Peyer's patch (tissue), 4 donors: ENCODE measurements around the gene CEP83. TPM values are rescaled to one million over a fixed set of nuclear protein-coding genes. Genes with fewer than 3 reads are reported as not detected.

Experiments used
- DNase-seq, 3 donors: peaks; one replicate each; pipeline ENCODE4 v3.0.0-alpha.2; 2017 to 2019
- H3K27ac ChIP-seq, 4 donors: fragments of 200-600 bp; sonication (generic); one replicate each; pipeline ENCODE4 v1.5.1; 2016 to 2019
- H3K27me3 ChIP-seq, 2 donors: fragments of 200-600 bp; sonication (generic); one replicate each; pipeline ENCODE4 v1.5.1; 2019
- H3K36me3 ChIP-seq, 3 donors: fragments of 200-600 bp; sonication (generic); one replicate each; pipeline ENCODE4 v1.5.1; 2016 to 2019
- H3K4me1 ChIP-seq, 4 donors: fragments of 200-600 bp; sonication (generic); one replicate each; pipeline ENCODE4 v1.5.1; 2016 to 2019
- H3K4me3 ChIP-seq, 4 donors: fragments of 200-600 bp; sonication (generic); 1 replicate in 3 of 4; 2 replicates in 1 of 4; pipeline ENCODE4 v1.5.1; 2016 to 2019; ENCODE audit warnings: mild to moderate bottlenecking in 1 of 4
- H3K9me3 ChIP-seq, 4 donors: fragments of 200-600 bp; sonication (generic); one replicate each; pipeline ENCODE4 v1.5.1; 2016 to 2019; ENCODE audit warnings: mild to moderate bottlenecking in 1 of 4
- CTCF ChIP-seq, 6 experiments: fragments of 450-650 bp in 4 of 6; fragments of 200-600 bp in 2 of 6; sonication (generic) in 1 of 6; IDR thresholded peaks; one replicate each; pipeline ENCODE4 v1.5.1; 2017 to 2019; ENCODE audit warnings: antibody characterized with exemption in 6 of 6, mild to moderate bottlenecking in 3 of 6, moderate library complexity in 1 of 6
- POLR2A ChIP-seq, 2 donors: fragments of 450-650 bp; IDR thresholded peaks; one replicate each; pipeline ENCODE4 v1.5.1; 2017; ENCODE audit warnings: antibody characterized with exemption in 2 of 2, mild to moderate bottlenecking in 2 of 2, moderate library complexity in 2 of 2
- total RNA-seq, 4 donors: library from RNA; depleted of rRNA; stranded (reverse); fragments of >200 nt; gene quantifications; one replicate each; pipeline ENCODE4 v1.1.0, GENCODE V29; 2016

The CEP83 gene
- total RNA-seq, 4 donors from 2014 or later = 7.2 to 69.3 (median 17.4) TPM

- peaks cover 0 to 10% (median 0%) of the 10 kb centered on the region in 3 donors for H3K36me3 ChIP-seq
- H3K27me3 ChIP-seq = no peaks in the 10 kb centered on the region
- no peak overlapping the region for H3K27ac ChIP-seq
- H3K9me3 ChIP-seq = peaks cover 0 to 8% (median 3%) of the 10 kb centered on the region in 4 donors
- TF ChIP-seq CTCF (IDR thresholded peaks at IDR 0.05) = no peak
- no peak for TF ChIP-seq POLR2A (IDR thresholded peaks at IDR 0.05)
- no peak overlapping the region for H3K4me3 ChIP-seq
- H3K4me1 ChIP-seq = no peaks in the 10 kb centered on the region
- no peak for DNase-seq
These were observed 73.2 kb downstream of the CEP83 start for GRCh38 chr12:94386422-94386821.

- Histone ChIP-seq H3K27ac (no peak overlapping the region), H3K4me1 (no peaks in the 10 kb centered on the region), H3K4me3 (no peak overlapping the region), H3K36me3 (peaks cover 0 to 10% (median 0%) of the 10 kb centered on the region in 3 donors), H3K9me3 (peaks cover 0 to 8% (median 3%) of the 10 kb centered on the region in 4 donors), H3K27me3 (no peaks in the 10 kb centered on the region)
- TF ChIP-seq CTCF (IDR thresholded peaks at IDR 0.05) = no peak
- no peak for TF ChIP-seq POLR2A (IDR thresholded peaks at IDR 0.05)
- no peak for DNase-seq
These were observed 75.6 kb downstream of the CEP83 start for GRCh38 chr12:94384030-94384429.

- Histone ChIP-seq H3K27ac (no peak overlapping the region), H3K9me3 (peaks cover 0 to 8% (median 3%) of the 10 kb centered on the region in 4 donors), H3K4me3 (no peak overlapping the region), H3K27me3 (no peaks in the 10 kb centered on the region), H3K4me1 (no peaks in the 10 kb centered on the region), H3K36me3 (peaks cover 0 to 16% (median 0%) of the 10 kb centered on the region in 3 donors)
- TF ChIP-seq POLR2A (IDR thresholded peaks at IDR 0.05) (no peak), CTCF (IDR thresholded peaks at IDR 0.05) (no peak)
- DNase-seq = no peak
These were observed 79.2 kb downstream of the CEP83 start for GRCh38 chr12:94380507-94380906.

- Histone ChIP-seq H3K27me3 (no peaks in the 10 kb centered on the region), H3K4me3 (no peak overlapping the region), H3K36me3 (peaks cover 0 to 8% (median 0%) of the 10 kb centered on the region in 3 donors), H3K27ac (no peak overlapping the region), H3K9me3 (peaks cover 0 to 6% (median 1%) of the 10 kb centered on the region in 4 donors), H3K4me1 (no peaks in the 10 kb centered on the region)
- TF ChIP-seq POLR2A (IDR thresholded peaks at IDR 0.05) = no peak
- no peak for TF ChIP-seq CTCF (IDR thresholded peaks at IDR 0.05)
- DNase-seq = no peak
These were observed 80.1 kb downstream of the CEP83 start for GRCh38 chr12:94379479-94380113.

- Histone ChIP-seq H3K36me3 (peaks cover 0 to 8% (median 0%) of the 10 kb centered on the region in 3 donors), H3K4me3 (no peak overlapping the region), H3K4me1 (no peaks in the 10 kb centered on the region), H3K27ac (no peak overlapping the region), H3K27me3 (no peaks in the 10 kb centered on the region), H3K9me3 (no peaks in the 10 kb centered on the region)
- TF ChIP-seq CTCF (IDR thresholded peaks at IDR 0.05) (no peak), POLR2A (IDR thresholded peaks at IDR 0.05) (no peak)
- DNase-seq = no peak
These were observed 82.1 kb downstream of the CEP83 start for GRCh38 chr12:94377599-94377998.
